ENCODE data around the gene ZNF215. TPM values are rescaled to one million over a fixed set of nuclear protein-coding genes. Genes with fewer than 3 reads are reported as not detected.

ZNF215 gene
- total RNA-seq, 2 donors from 2014 or later: 0.63 to 1.5 TPM

- no peaks in the 10 kb centered on the region for H3K4me1 ChIP-seq
- H3K4me3 ChIP-seq: no peak overlapping the region
- TF ChIP-seq, protein P1, sequence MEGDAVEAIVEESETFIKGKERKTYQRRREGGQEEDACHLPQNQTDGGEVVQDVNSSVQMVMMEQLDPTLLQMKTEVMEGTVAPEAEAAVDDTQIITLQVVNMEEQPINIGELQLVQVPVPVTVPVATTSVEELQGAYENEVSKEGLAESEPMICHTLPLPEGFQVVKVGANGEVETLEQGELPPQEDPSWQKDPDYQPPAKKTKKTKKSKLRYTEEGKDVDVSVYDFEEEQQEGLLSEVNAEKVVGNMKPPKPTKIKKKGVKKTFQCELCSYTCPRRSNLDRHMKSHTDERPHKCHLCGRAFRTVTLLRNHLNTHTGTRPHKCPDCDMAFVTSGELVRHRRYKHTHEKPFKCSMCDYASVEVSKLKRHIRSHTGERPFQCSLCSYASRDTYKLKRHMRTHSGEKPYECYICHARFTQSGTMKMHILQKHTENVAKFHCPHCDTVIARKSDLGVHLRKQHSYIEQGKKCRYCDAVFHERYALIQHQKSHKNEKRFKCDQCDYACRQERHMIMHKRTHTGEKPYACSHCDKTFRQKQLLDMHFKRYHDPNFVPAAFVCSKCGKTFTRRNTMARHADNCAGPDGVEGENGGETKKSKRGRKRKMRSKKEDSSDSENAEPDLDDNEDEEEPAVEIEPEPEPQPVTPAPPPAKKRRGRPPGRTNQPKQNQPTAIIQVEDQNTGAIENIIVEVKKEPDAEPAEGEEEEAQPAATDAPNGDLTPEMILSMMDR (IDR thresholded peaks at IDR 0.05): no peak
- H3K36me3 ChIP-seq: no peaks in the 10 kb centered on the region
- no peak for DNase-seq (ENCODE audit: low spot score)
- H3K9me3 ChIP-seq: no peaks in the 10 kb centered on the region
- no peaks in the 10 kb centered on the region for H3K27me3 ChIP-seq
- no peak overlapping the region for H3K27ac ChIP-seq
Measured at GRCh38 chr11:6979365-6979764, 53.1 kb downstream of the ZNF215 start.

DNA sequence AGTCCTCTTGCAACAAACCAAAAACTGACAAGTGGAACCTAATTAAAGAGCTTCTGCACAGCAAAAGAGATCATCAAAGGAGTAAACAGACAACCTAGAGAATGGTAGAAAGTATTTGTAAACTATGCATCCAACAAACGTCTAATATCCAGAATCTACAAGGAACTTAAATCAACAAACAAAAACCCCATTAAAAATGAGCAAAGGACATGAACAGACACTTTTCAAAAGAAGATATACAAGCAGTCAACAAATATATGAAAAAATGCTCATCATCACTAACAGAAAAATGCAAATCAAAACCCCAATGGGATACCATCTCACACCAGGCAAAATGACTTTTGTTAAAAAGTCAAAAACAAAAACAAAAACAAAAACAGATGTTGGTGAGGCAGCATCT lies 60.3 kb downstream of the ZNF215 start:
- H3K9me3 ChIP-seq: no peaks in the 10 kb centered on the region
- no peak for DNase-seq (ENCODE audit: low spot score)
- no peak overlapping the region for H3K4me3 ChIP-seq
- H3K27ac ChIP-seq: no peak overlapping the region
- TF ChIP-seq, protein P1 (IDR thresholded peaks at IDR 0.05): no peak
- no peaks in the 10 kb centered on the region for H3K4me1 ChIP-seq
- H3K36me3 ChIP-seq: no peaks in the 10 kb centered on the region
- H3K27me3 ChIP-seq: no peaks in the 10 kb centered on the region

- no peak for DNase-seq (ENCODE audit: low spot score)
- H3K4me3 ChIP-seq: no peak overlapping the region
- H3K27ac ChIP-seq: no peak overlapping the region
- no peaks in the 10 kb centered on the region for H3K4me1 ChIP-seq
- H3K27me3 ChIP-seq: no peaks in the 10 kb centered on the region
- no peaks in the 10 kb centered on the region for H3K9me3 ChIP-seq
- TF ChIP-seq, protein P1 (IDR thresholded peaks at IDR 0.05): no peak
- no peaks in the 10 kb centered on the region for H3K36me3 ChIP-seq
Measured at GRCh38 chr11:6988506-6988905, 62.3 kb downstream of the ZNF215 start.

DNA sequence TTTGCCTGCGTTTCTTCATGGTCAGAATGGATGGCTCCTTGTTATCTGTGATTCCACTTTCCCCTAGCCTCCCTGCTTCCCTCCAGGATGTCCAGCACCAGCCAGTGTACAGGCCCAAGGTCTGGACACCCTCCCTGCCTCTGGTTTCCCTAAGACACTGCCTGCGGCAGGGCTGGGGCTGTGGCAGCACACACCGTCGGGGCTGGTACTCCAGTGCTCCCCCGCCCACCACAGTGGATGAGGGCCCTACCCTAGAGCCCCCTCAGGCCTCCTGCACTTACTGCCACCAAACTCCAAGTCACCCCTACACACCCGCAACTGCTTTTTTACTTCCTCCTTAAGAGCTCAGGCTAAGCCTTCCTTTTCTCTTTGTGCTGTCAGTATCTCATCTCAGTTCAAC lies 65.0 kb downstream of the ZNF215 start:
- no peak overlapping the region for H3K4me3 ChIP-seq
- H3K27me3 ChIP-seq: no peaks in the 10 kb centered on the region
- no peaks in the 10 kb centered on the region for H3K4me1 ChIP-seq
- H3K36me3 ChIP-seq: no peaks in the 10 kb centered on the region
- no peaks in the 10 kb centered on the region for H3K9me3 ChIP-seq
- no peak overlapping the region for H3K27ac ChIP-seq
- TF ChIP-seq, protein P1 (IDR thresholded peaks at IDR 0.05): no peak
- DNase-seq (ENCODE audit: low spot score): no peak

DNA sequence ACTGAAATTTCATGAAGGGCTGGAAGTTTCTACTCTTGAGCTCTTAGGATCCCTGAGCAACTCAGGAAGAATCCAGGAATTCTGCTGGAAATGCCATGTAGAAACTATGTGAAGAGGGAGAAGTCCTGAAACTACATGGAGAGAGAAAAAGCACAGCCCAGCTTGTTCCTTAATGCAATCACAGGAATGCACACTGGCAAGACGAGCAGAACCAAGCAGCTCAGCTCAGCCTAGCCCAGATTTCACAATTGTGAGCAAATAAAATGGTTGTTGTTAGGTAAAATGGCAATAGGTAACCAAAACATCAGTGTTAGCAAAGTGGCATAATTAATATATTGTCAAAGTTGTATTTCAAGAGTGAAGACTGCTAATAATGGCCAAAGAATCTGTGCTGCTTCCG lies 65.8 kb downstream of the ZNF215 start:
- H3K9me3 ChIP-seq: no peaks in the 10 kb centered on the region
- H3K4me1 ChIP-seq: no peaks in the 10 kb centered on the region
- TF ChIP-seq, protein P1 (IDR thresholded peaks at IDR 0.05): no peak
- H3K36me3 ChIP-seq: no peaks in the 10 kb centered on the region
- H3K4me3 ChIP-seq: no peak overlapping the region
- H3K27me3 ChIP-seq: no peaks in the 10 kb centered on the region
- no peak for DNase-seq (ENCODE audit: low spot score)
- H3K27ac ChIP-seq: no peak overlapping the region
